Neural progenitor cell (in vitro differentiated cells): Measurements from ENCODE around the gene AK5.

Experiments used
- CTCF ChIP-seq: fragments of 200-600 bp; sonication (generic); IDR thresholded peaks from 2 replicates; pipeline ENCODE4 v1.5.1; 2017; ENCODE audit warnings: antibody characterized with exemption, mild to moderate bottlenecking
- EZH2phosphoT487 ChIP-seq: fragments of 200-600 bp; sonication (generic); IDR thresholded peaks from 2 replicates; pipeline ENCODE4 v1.6.1; 2017; ENCODE audit warnings: antibody characterized with exemption

DNA sequence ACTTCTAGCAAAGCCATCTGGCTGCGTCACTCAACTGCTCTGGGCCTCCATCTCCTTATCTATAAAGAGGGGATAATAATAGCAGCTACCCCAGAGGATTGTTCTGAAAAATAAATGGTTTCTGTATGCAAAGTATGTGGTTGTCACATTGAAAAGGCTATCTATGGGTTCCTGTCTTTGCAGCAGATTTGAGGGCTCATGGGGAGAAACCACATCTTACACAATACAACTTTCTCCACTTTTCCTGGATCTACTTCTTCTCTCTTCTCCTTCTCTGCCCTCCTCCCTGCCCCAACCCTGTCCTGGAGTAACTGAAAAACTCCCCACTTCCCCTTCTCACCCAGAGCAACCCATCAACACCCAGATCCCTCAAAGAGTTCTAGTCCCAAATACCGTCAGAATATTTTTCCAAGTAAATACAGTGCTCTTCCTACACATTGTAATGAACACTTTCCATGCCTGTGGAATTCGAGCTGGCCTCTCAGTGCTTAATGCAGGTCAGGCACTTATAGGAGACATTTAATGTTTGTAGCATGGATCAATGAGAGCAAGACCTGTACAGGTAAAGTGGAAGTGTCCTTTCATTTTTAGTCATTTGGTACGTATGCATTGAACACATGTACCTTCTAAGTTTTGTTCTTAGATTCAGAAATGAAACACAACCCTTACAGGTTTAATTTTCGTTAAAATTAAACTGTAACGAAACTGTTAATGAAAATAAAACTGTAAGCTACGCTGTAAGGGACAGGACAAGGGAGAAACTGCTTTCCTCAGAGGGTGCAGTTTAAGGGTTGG is 131.9 kb downstream of the AK5 start:
- TF ChIP-seq CTCF (no peak), EZH2phosphoT487 (no peak)
